HuH-7 (cell line): Measurements from ENCODE around the gene DNAH9.
A peak's percentile ranks its signal among the peaks of the same experiment; 100 is the strongest.

Experiments
- DNase-seq: peaks from one replicate; pipeline ENCODE4 v3.0.0; 2011; ENCODE audit warnings: low spot score

The DNAH9 gene

DNA sequence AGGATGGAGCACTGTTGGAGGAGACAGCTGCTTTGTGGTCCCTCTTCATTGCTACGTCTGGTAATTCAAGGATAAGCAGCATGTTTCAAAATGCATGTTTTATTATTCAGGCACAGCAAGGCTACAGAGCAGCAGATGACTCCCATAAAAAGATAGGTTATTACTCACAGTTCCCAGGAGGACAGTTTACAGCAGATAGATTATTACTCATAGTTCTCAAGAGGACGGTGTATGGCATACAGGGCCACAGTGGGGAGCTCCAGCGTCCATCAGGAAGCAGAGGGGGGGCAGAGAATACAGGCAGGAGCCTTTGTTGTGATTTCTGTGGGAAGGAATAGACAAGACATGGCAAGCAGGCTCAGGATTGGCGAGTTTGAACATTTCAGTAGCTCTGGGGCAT is 72.9 kb downstream of the DNAH9 start:
- no peak for DNase-seq

- DNase-seq = no peak
These were observed 84.4 kb downstream of the DNAH9 start for GRCh38 chr17:11682646-11683045.

GRCh38 chr17:11690681-11691080 is 92.4 kb downstream of the DNAH9 start:
- no peak for DNase-seq

DNA sequence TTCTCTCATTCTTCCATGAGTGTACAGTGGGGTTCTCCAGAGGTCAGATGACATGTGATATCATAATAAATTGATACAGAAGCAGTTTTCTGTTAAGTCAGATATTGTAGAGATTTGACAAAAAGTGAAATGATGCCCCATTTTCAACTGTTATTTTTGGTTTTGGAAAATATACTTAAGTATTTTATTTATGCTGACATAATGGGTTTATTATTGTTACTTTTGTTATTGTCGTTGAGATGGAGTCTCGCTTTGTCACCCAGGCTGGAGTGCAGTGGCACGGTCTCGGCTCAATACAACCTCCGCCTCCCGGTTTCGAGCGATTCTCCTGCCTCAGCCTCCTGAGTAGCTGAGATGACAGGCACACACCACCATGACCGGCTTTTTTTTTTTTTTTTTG is 94.4 kb downstream of the DNAH9 start:
- no peak for DNase-seq

DNA sequence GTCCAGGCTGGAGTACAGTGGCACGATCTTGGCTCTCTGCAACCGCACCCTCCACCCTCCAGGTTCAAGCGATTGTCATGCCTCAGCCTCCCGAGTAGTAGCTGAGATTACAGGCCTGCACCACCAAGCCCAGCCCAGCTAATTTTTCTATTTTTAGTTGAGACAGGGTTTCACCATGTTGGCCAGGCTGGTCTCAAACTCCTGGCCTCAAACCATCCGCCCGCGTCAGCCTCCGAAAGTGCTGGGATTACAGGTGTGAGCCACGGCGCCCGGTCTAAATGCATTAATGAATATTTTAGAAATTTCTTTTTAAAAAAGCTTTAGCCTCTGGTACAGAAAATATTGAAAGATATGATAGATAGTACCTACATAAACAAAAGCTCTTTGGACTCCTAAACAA is 95.0 kb downstream of the DNAH9 start:
- DNase-seq = no peak

- no peak for DNase-seq
These were observed 102.4 kb downstream of the DNAH9 start for GRCh38 chr17:11700668-11701067.

- no peak for DNase-seq
These were observed 103.6 kb downstream of the DNAH9 start for GRCh38 chr17:11701911-11702310.

DNA sequence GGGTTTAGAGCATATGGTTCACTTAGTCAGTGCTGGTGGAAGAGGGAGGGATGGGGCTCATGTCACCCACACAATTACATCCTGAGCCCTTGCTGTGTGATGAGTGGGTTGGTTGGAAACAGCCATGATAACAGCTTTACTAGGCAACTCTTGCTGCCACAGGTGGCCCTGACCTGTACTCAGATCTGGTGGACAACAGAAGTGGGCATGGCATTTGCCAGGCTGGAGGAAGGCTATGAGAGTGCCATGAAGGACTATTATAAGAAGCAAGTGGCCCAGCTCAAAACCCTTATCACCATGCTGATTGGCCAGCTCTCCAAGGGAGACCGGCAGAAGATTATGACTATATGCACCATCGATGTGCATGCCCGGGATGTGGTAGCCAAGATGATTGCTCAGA is 105.8 kb downstream of the DNAH9 start:
- no peak for DNase-seq

DNA sequence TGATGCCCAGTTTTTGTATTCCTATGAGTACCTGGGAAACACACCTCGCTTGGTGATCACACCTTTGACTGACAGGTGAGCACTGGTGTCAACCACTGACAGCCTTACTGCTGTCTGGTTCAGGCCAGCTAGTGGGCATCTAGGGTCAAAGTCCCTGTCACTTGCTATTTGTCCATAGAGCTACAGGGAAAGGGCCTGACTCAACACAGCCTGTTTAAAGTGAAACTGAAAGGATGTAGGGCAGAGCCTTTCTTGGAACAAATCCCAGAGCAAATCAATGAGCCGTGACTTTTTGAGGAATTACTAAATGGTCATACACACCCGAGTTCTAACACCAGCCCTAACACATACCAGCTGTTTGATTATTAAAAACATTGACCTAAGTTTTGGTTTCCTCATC is 106.8 kb downstream of the DNAH9 start:
- peak; percentile 35 for DNase-seq

- DNase-seq = no peak
These were observed 109.3 kb downstream of the DNAH9 start for GRCh38 chr17:11707586-11707985.

- no peak for DNase-seq
These were observed 114.2 kb downstream of the DNAH9 start for GRCh38 chr17:11712456-11712855.

- no peak for DNase-seq
These were observed 120.9 kb downstream of the DNAH9 start for GRCh38 chr17:11719203-11719602.

DNA sequence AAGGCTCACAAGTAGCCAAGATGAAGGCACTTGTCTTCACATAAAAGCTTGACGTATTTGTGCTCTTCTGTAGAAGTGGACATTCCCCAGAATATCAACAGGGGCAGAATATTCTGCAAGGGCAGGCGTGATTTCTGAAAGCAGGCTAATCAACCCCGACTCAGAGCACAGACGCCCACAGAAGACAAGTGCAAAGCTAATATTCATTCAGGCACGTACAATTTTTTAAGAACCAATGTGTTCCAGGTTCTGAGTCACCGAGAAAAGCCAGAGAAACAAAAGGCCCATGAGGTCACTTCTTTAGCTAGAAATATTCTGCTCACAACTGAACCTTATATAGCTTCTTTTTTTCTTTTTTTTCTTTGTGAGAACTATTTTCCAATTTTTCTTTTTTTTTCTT is 121.6 kb downstream of the DNAH9 start:
- DNase-seq = no peak

GRCh38 chr17:11720816-11721215 is 122.5 kb downstream of the DNAH9 start:
- DNase-seq = no peak

- DNase-seq = no peak
These were observed 132.5 kb downstream of the DNAH9 start for GRCh38 chr17:11730747-11731146.

- no peak for DNase-seq
These were observed 138.5 kb downstream of the DNAH9 start for GRCh38 chr17:11736613-11737312.

- DNase-seq = no peak
These were observed 139.0 kb downstream of the DNAH9 start for GRCh38 chr17:11737313-11737679.

DNA sequence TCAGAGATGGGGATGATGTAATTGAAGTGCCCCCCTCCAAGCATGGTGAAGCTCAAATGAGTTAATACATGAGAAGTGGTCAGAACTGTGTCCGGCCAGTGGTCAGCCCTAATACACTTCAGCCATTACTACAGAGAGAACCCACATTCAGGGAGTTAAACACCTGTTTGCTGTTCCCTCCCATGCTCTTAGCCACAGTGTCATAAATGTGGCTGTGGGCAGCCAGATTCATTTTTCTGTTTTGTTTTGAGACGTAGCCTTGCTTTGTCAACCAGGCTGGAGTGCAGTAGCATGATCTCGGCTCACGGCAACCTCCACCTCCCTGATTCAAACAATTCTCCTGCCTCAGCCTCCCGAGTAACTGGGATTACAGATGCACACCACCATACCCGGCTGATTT is 139.9 kb downstream of the DNAH9 start:
- no peak for DNase-seq

DNA sequence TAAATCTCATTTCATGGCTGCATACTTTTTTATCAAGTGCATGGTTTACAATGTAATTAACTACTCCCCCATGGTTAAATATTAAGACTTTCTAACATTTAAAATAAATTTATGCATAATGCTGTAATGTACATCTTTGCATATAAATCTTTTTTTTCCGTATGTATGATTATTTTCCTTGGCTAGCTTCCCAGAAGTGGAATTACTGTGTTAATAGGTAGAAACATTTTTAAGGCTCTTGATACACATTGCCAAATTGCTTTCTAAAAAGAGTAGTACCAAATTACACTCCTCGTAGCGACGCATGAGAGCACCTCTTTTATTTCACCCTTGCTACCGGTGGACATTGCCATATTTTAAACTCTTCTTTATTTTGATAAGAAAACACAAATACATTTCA is 141.1 kb downstream of the DNAH9 start:
- no peak for DNase-seq

DNA sequence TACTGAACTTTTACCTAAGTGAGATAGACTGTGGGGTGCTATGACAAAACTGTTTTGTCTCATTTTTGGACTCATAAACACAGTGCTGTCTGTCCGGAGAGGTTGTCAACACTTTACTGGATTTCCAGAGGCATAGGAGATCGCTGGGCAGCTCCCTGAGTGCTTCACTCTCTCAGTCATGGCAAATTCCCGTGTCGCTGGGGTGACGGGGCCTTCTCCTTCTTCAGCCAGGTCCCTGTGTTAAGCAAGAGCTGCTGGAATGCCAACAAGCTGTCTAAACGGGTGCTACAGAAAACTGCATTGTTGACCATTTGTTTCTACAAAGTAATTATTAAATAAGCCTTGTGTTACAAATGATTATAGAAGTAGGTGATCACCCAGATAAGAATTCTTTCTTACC is 141.6 kb downstream of the DNAH9 start:
- no peak for DNase-seq

DNA sequence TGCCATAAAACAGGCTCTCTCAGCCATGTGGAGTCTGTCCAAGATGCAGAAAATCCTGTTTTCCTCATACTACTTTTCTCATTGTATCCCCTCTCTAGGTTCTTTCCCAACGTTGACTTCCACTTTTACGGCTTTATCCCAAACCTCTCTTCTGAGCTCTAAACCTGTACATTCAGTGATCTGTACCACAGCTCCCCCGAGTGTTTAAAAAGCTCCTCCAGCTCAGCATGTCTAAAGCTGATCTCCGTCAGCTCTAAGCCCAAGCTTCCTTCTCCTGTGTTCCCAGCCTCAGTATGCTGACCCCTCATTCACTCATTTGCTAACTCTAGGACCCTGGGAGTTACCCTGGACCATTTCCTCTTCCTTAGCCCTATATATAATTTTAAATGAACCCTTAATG is 144.6 kb downstream of the DNAH9 start:
- no peak for DNase-seq

DNA sequence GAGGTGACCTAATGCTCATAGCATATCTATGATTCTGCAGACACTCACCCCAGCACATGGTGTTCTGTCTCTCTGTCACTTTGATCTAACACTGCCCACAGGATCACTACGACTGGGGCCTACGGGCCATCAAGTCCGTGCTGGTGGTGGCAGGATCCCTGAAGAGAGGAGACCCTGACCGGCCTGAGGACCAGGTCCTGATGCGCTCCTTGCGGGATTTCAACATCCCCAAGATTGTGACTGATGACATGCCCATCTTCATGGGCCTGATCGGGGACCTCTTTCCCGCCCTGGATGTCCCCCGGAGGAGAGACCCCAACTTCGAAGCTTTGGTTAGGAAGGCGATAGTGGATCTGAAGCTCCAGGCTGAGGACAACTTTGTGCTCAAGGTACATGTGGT is 146.4 kb downstream of the DNAH9 start:
- DNase-seq = no peak

- no peak for DNase-seq
These were observed 149.2 kb downstream of the DNAH9 start for GRCh38 chr17:11747441-11747840.

DNA sequence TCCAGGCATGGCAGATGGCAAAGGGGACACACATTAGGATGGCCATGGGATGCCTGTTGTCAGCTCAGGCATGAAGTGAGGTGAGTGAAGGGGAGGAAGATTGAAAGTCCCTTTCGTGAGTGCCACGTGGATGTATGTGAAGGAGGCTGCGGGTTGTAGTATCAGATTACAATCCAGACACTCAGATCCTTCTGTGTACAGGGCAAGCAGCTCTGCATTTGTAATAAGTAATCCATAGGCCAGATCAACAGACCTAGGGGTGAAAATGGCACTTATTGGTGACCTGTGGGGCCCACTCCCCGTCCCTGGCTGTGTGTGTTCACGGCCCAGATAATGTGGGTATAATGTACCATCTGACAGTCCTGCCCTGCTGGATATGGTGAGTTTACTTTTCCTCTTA is 159.5 kb downstream of the DNAH9 start:
- DNase-seq = no peak

GRCh38 chr17:11768106-11768505 is 169.8 kb downstream of the DNAH9 start:
- DNase-seq = no peak
